Right atrium auricular region (tissue), 2 donors: ENCODE data around the gene CMTM2. TPM values are rescaled to one million over a fixed set of nuclear protein-coding genes. Genes with fewer than 3 reads are reported as not detected.

Source experiments
- DNase-seq: peaks from one replicate; pipeline ENCODE4 v3.0.0-alpha.2; 2019; ENCODE audit warnings: low spot score
- H3K27ac ChIP-seq, 2 donors: fragments of 200-600 bp; sonication (generic); 1 replicate in 1 of 2; 2 replicates in 1 of 2; pipeline ENCODE4 v1.5.1; 2016 to 2019
- H3K27me3 ChIP-seq, 2 donors: fragments of 200-600 bp; sonication (generic); one replicate each; pipeline versions ENCODE4 v1.5.1 to v1.6.0; 2017 to 2019
- H3K36me3 ChIP-seq: fragments of 200-600 bp; sonication (generic); one replicate; pipeline ENCODE4 v1.5.1; 2016
- H3K4me1 ChIP-seq, 2 donors: fragments of 200-600 bp; sonication (generic); one replicate each; pipeline versions ENCODE4 v1.5.1 to v1.6.0; 2017 to 2019
- H3K4me3 ChIP-seq, 2 donors: fragments of 200-600 bp; sonication (generic); 1 replicate in 1 of 2; 2 replicates in 1 of 2; pipeline ENCODE4 v1.5.1; 2017 to 2019; ENCODE audit warnings: mild to moderate bottlenecking in 1 of 2, moderate library complexity in 1 of 2
- H3K9me3 ChIP-seq, 2 donors: fragments of 200-600 bp; sonication (generic); one replicate each; pipeline ENCODE4 v1.5.1; 2019
- total RNA-seq, 2 donors: library from RNA; depleted of rRNA; stranded (reverse); fragments of >200 nt; gene quantifications; one replicate each; pipeline ENCODE4 v1.1.0, GENCODE V29; 2016
- TF ChIP-seq, protein P1 (sequence below), 2 donors: fragments of 200-600 bp; sonication (generic); IDR thresholded peaks; one replicate each; pipeline ENCODE4 v1.5.1; 2019; ENCODE audit warnings: antibody characterized with exemption in 2 of 2

The CMTM2 gene
- total RNA-seq, 2 donors from 2014 or later = not detected

DNA sequence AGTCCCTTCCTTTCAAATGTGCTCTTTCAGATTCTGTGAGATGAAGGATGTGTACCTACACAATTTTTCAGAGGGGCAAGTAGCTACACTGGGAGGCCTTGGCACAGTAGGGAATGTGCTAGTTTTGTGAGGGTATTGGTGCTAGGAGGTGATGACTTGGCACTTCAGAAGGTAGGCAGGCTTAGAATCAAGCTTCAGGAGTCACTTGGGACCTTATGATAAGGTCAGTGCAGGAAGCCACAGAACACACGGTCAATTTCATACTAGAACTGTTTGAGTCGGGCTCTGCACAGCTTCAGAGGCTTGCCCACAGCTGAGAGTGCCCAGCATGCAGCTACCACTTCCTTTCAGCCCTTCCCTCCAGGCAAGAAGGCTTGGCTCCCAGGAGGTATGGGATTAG, 6.9 kb upstream of the CMTM2 start:
- no peaks in the 10 kb centered on the region for H3K9me3 ChIP-seq
- no peaks in the 10 kb centered on the region for H3K36me3 ChIP-seq
- H3K27me3 ChIP-seq = no peaks in the 10 kb centered on the region
- H3K27ac ChIP-seq = no peak overlapping the region
- no peaks in the 10 kb centered on the region for H3K4me1 ChIP-seq
- DNase-seq = no peak
- no peak overlapping the region for H3K4me3 ChIP-seq
- TF ChIP-seq, protein P1, sequence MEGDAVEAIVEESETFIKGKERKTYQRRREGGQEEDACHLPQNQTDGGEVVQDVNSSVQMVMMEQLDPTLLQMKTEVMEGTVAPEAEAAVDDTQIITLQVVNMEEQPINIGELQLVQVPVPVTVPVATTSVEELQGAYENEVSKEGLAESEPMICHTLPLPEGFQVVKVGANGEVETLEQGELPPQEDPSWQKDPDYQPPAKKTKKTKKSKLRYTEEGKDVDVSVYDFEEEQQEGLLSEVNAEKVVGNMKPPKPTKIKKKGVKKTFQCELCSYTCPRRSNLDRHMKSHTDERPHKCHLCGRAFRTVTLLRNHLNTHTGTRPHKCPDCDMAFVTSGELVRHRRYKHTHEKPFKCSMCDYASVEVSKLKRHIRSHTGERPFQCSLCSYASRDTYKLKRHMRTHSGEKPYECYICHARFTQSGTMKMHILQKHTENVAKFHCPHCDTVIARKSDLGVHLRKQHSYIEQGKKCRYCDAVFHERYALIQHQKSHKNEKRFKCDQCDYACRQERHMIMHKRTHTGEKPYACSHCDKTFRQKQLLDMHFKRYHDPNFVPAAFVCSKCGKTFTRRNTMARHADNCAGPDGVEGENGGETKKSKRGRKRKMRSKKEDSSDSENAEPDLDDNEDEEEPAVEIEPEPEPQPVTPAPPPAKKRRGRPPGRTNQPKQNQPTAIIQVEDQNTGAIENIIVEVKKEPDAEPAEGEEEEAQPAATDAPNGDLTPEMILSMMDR (IDR thresholded peaks at IDR 0.05) = no peak

DNA sequence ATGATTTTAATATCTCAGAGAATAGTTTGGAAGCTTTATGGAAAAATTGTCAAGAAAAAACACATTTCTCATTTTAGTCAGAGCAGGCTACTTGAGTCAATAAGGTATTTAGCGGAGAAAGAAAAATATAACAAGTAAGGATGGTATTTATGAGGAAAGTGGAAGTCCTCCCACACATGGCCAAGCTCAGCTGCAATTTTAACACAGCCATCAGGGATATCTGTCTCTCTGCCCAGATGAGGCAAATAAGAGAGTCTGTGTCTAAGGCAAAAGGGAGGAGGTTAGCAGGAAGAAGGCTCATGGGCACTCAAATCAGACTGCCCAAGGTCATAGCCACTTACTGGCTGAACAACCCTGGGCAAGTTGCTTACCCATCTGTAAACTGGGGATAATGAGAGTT, 5.2 kb upstream of the CMTM2 start:
- Histone ChIP-seq H3K4me3 (no peak overlapping the region), H3K27ac (no peak overlapping the region), H3K4me1 (peaks cover 0 to 9% of the 10 kb centered on the region in 2 donors), H3K36me3 (no peaks in the 10 kb centered on the region), H3K27me3 (no peaks in the 10 kb centered on the region), H3K9me3 (no peaks in the 10 kb centered on the region)
- no peak for DNase-seq
- TF ChIP-seq, protein P1 (IDR thresholded peaks at IDR 0.05) = no peak

DNA sequence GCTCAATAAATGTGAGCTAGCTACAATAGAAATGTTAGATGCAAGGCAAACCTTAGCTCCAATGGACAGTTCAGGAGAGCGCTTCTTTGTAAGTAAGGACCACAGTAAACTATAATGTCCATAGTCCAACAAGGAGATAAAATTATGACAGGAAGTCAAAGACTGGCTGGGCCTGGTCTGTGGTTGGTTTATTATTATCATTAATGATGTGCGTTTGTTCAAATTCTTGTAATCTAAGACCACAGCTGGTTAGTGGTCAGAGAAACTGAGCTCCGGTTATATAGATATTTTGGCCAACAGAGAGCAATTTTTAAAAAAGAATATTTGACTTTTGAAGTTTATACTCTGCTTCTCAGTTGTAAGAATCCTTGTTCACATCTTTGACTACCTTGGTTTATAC, 4.7 kb upstream of the CMTM2 start:
- TF ChIP-seq, protein P1 (IDR thresholded peaks at IDR 0.05) = no peak
- no peaks in the 10 kb centered on the region for H3K27me3 ChIP-seq
- no peak overlapping the region for H3K4me3 ChIP-seq
- DNase-seq = no peak
- H3K4me1 ChIP-seq = peaks cover 0 to 12% of the 10 kb centered on the region in 2 donors
- H3K9me3 ChIP-seq = no peaks in the 10 kb centered on the region
- no peaks in the 10 kb centered on the region for H3K36me3 ChIP-seq
- H3K27ac ChIP-seq = no peak overlapping the region

DNA sequence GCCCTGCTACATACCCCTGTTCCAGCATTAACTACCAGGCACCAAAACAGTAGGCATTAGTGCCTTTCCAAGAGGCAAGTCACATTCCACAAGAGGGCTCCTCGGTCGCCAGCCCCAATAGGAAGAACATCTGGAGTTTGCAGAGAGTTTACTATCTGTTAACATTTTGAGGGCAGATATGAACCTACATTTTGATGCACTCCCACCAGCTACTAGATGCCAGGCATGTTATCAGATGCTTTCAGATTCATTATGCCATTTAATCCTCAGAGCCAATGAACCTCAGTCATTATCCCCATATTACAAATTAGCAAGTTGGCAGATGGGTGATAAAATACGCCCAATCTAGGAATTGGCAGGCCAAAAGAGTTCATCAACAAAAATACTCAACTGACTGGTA, 4.2 kb upstream of the CMTM2 start:
- TF ChIP-seq, protein P1 (IDR thresholded peaks at IDR 0.05) = no peak
- Histone ChIP-seq H3K27ac (no peak overlapping the region), H3K4me3 (no peak overlapping the region), H3K9me3 (no peaks in the 10 kb centered on the region), H3K27me3 (no peaks in the 10 kb centered on the region), H3K36me3 (no peaks in the 10 kb centered on the region), H3K4me1 (peaks cover 0 to 12% of the 10 kb centered on the region in 2 donors)
- DNase-seq = no peak

DNA sequence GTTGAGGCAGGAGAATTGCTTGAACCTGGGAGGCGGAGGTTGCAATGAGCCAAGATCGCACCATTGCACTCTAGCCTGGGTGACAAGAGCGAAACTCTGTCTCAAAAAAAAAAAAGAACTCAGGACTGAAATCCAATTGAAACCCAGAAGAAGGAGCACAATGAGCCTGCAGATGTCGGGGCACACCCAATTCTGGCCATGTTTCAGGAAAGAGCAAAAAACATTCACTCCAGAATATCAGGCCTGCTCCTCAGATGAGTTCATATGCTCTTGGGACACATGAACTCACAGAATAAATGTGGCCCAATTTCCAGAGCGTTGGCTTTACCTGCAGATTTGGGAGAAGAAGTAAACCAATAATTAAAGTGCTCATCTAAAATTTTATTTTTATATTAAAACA, 3.0 kb upstream of the CMTM2 start:
- Histone ChIP-seq H3K4me3 (no peak overlapping the region), H3K36me3 (no peaks in the 10 kb centered on the region), H3K27me3 (no peaks in the 10 kb centered on the region), H3K9me3 (no peaks in the 10 kb centered on the region), H3K4me1 (peaks cover 0 to 12% of the 10 kb centered on the region in 2 donors), H3K27ac (no peak overlapping the region)
- TF ChIP-seq, protein P1 (IDR thresholded peaks at IDR 0.05) = no peak
- no peak for DNase-seq

DNA sequence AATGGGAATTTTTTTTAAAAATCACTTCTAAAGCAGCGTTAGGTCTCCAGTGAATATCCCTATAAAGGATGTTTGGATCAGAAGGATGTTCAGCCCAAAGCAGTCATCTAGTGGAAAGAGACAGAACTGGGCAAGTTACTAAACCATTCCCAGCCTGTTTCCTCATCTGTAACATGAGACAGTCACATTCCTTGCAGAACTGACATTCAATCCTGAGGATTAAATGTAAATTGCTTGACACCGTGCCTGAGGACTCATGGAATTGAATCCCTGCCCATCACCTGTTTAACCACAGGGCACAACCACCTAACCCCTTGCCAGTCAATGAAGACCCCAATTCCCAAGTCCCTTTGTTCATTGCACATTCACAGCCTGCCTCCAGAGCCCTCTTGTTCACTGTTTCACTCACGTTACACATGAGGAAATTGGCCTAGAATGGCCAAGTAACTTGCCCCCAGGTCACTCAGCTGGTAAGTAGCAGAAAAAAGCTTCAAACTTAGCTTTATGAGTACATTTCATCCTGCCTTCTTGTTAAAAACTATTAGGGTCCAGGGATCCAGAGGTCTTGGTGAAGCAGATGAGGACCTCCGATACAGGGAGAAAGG, 1.4 kb downstream of the CMTM2 start:
- Histone ChIP-seq H3K27me3 (no peaks in the 10 kb centered on the region), H3K9me3 (no peaks in the 10 kb centered on the region), H3K27ac (no peak overlapping the region), H3K36me3 (no peaks in the 10 kb centered on the region), H3K4me1 (peaks cover 0 to 12% of the 10 kb centered on the region in 2 donors), H3K4me3 (no peak overlapping the region)
- TF ChIP-seq, protein P1 (IDR thresholded peaks at IDR 0.05) = no peak
- no peak for DNase-seq
